22Rv1 (cell line): ENCODE data around the gene NETO2.
"Not testable (repeated sequence)": the region's sequence is repeated elsewhere in the genome, so short reads cannot be mapped to it uniquely, and the experiment has no call there.

ENCODE experiments used
- H3K27ac ChIP-seq: fragments of 450-650 bp; 2 replicates; pipeline ENCODE4 v1.5.1; 2017
- ZFX ChIP-seq: fragments of 450-650 bp; IDR thresholded peaks from 2 replicates; pipeline ENCODE4 v1.6.1; 2017; ENCODE audit warnings: antibody characterized with exemption, borderline replicate concordance
- TF ChIP-seq, protein P1 (sequence below): fragments of 450-650 bp; IDR thresholded peaks from 2 replicates; pipeline ENCODE4 v1.5.1; 2017; ENCODE audit warnings: mild to moderate bottlenecking

Gene NETO2

DNA sequence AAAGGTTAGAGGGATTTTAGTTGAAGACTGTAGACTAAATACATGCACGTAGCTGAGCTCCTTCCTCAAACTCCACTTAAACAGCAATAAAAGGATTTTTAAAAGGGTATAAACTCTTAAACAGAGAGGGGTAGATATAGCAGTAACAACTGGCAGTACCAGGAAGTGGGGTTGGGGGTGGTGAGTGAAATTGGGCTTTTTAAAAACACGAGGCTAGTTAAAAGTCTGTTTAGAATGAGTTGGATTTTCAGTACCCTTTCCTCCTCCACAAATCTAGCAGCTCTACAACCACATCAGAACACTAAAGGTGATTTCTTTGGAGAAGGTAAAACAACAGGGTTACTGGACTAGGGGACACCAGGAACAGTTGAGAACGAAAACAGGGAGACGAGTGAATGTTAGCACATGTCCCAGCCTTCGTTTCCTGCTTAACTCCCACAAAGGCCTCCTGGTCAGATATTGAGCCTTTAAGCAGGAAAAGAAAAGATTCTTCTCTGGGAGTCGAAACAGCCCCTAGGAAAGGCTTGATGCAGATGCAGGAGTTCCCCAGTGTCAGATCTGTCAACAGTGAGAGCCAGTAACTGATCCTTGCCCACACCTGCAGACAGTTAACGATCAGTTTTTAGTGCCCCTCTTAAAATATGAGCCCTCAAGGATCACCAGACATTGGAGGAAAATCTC is 13.8 kb downstream of the NETO2 start:
- no peak for TF ChIP-seq ZFX
- TF ChIP-seq, protein P1, sequence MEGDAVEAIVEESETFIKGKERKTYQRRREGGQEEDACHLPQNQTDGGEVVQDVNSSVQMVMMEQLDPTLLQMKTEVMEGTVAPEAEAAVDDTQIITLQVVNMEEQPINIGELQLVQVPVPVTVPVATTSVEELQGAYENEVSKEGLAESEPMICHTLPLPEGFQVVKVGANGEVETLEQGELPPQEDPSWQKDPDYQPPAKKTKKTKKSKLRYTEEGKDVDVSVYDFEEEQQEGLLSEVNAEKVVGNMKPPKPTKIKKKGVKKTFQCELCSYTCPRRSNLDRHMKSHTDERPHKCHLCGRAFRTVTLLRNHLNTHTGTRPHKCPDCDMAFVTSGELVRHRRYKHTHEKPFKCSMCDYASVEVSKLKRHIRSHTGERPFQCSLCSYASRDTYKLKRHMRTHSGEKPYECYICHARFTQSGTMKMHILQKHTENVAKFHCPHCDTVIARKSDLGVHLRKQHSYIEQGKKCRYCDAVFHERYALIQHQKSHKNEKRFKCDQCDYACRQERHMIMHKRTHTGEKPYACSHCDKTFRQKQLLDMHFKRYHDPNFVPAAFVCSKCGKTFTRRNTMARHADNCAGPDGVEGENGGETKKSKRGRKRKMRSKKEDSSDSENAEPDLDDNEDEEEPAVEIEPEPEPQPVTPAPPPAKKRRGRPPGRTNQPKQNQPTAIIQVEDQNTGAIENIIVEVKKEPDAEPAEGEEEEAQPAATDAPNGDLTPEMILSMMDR, result no peak
- no peak overlapping the region for H3K27ac ChIP-seq

- no peak overlapping the region for H3K27ac ChIP-seq
- no peak for TF ChIP-seq ZFX
- TF ChIP-seq, protein P1, result no peak
Measured at GRCh38 chr16:47127541-47127940, 16.2 kb downstream of the NETO2 start.

DNA sequence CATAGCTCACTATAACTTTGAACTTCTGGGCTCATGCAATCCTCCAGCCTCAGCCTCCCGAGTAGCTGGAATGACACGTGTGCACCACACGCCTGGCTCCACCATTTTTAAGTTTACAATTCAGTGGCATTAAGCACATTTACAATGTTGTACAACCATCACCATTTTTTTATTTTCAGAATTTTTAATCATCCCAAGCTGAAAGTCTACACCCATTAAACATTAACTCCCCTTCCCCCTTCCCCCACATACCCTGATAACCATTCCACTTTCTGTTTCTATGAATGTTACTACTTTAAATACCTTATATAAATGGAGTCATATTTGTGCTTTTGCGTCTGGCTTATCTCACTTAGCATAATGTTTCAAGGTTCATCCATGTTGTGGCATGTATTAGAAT is 18.0 kb downstream of the NETO2 start:
- H3K27ac ChIP-seq, result no peak overlapping the region
- TF ChIP-seq ZFX, result no peak
- TF ChIP-seq, protein P1, result no peak

DNA sequence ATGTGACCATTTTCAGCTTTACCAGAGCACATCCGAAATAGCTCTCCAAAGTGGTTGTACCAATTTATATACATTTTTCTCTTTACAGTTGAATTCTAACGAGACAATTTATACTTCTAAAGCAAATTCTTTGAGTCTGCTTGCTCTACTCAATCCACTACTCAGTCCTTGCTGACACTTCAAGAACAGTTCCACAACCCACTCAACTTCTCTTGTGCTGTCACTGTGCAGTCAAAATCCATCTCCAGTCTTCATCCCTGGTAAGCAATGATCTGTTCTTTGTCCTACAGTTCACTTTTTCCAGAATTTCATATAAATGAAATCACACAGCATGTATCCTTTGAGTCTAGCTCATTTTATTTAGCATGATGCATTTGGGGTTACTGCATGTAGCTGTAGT is 30.6 kb downstream of the NETO2 start:
- no peak overlapping the region for H3K27ac ChIP-seq
- TF ChIP-seq ZFX, result no peak
- TF ChIP-seq, protein P1, result no peak

GRCh38 chr16:47110939-47111338 is 32.8 kb downstream of the NETO2 start:
- no peak overlapping the region for H3K27ac ChIP-seq
- TF ChIP-seq, protein P1, result no peak
- no peak for TF ChIP-seq ZFX

GRCh38 chr16:47109361-47109760 is 34.4 kb downstream of the NETO2 start:
- no peak for TF ChIP-seq ZFX
- TF ChIP-seq, protein P1, result no peak
- no peak overlapping the region for H3K27ac ChIP-seq

- not testable (repeated sequence) for H3K27ac ChIP-seq
Measured at GRCh38 chr16:47102921-47103320, 40.8 kb downstream of the NETO2 start.

DNA sequence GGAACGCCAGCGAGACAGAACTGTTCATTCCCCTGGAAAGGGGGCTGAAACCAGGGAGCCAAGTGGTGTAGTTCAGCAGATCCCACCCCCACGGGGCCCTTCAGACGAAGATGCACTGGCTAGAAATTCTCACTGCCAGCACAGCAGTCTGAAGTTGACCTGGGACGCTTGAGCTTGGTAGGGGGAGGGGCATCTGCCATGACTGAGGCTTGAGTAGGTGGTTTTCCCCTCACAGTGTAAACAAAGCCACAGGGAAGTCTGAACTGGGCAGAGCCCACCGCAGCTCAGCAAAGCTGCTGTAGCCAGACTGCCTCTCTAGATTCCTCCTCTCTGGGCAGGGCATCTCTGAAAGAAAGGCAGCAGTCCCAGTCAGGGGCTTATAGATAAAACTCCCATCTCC is 46.6 kb downstream of the NETO2 start:
- not testable (repeated sequence) for H3K27ac ChIP-seq
